SK-N-SH treated with all-trans-retinoic acid at 6 μM for 48 hours (cell line): Measurements from ENCODE around the gene NPIPB8.
"Not testable (repeated sequence)": the region's sequence is repeated elsewhere in the genome, so short reads cannot be mapped to it uniquely, and the experiment has no call there.

Source experiments
- ATAC-seq: fragments of 200-7000 bp; cut with Tn5 transposase; 3 replicates; pipeline ENCODE4 v1.9.1; 2020; ENCODE audit warnings: mild to moderate bottlenecking, moderate library complexity

NPIPB8 gene

DNA sequence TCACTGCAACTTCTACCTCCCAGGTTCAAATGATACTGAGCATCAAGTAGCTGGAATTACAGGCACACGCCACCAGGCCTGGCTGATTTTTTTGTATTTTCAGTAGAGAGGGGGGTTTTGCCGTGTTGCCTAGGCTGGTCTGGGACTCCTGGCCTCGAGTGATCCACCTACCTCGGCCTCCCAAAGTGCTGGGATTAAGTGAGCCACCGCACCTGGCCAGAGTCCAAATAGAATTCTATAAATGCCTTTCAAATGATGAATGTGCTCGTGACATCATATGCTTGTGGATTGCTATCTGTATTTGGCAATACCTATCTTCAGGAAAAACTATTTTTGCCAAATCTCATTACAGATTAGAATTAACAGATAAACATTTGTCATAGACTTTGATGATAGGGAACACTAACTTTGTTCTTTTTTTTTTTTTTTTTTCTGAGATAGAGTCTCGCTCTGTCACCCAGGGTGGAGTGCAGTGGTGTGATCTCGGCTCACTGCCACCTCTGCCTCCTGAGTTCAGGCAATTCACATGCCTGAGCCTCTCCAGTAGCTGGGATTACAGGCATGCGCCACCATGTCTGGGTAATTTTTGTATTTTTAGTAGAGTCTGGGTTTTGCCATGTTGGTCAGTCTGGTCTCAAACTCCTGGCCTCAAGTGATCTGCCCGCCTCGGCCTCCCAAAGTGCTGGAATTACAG lies 55.5 kb downstream of the NPIPB8 start:
- peak; percentile 67 for ATAC-seq

DNA sequence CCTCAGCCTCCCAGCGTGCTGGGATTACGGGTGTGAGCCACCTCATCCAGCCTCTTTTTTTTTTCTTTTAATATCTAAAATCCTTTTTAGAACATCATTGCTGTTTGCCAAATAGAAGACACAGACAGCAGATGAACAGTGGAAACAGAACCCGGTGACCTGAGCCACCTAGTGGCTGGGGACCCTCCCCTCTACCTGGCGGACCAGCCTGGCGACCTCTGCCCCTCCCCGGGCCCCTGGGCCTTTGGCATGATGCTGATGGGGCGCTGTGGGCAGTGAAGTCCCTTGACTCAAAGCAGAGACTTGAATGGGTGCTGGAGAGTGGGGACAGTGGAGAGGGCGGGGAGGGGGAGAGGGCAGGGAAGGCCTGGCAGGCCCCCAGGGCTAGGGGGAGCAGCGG lies 61.9 kb downstream of the NPIPB8 start:
- ATAC-seq, result not testable (repeated sequence)

GRCh38 chr16:28700349-28700748 lies 62.5 kb downstream of the NPIPB8 start:
- ATAC-seq, result not testable (repeated sequence)

DNA sequence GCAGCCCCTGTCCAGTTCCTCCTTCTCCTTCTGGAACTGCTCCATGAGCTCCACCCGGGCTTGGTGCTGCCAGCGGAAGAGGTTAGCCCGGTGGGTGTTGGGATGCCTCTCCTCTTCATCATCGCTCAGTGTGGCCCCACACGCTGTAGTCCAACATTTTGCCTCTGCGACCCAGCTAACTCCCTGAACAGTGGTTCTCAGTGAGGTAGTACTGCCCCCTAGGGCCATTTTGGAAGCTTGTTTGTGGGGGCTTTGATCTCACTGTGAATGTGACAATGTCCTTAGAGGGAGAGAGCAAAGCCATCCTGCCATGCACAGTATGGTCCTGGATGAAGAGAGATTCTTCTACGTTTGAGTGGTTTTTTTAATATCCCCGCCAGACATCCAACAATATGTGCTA lies 63.5 kb downstream of the NPIPB8 start:
- ATAC-seq, result not testable (repeated sequence)

DNA sequence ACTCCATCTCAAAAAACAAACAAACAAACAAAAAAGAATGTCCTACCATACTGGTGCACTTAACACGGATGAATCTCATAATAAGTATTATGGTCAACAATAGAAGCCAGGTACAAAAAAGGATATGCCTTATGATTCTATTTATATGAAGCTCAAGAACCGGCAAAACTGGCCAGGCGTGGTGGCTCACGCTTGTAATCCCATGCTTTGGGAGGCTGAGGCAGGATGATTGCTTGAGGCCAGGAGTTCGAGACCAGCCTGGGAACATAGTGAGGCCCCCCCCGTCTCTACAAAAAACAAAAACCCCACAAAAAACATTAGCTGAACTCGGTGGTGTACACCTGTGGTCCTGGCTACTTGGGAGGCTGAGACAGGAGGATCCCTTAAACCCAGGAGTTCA lies 66.4 kb downstream of the NPIPB8 start:
- not testable (repeated sequence) for ATAC-seq
